Uterus (tissue), 4 donors: Measurements from ENCODE around the gene ACTL6B. TPM values are rescaled to one million over a fixed set of nuclear protein-coding genes. Genes with fewer than 3 reads are reported as not detected.
A peak's percentile ranks its signal among the peaks of the same experiment; 100 is the strongest.

Source experiments
- DNase-seq, 2 donors: peaks; one replicate each; pipeline ENCODE4 v3.0.0-alpha.2; 2019 to 2020
- H3K27ac ChIP-seq, 2 donors: fragments of 200-600 bp; sonication (generic); 1 replicate in 1 of 2; 2 replicates in 1 of 2; pipeline ENCODE4 v1.5.1; 2016 to 2018
- H3K27me3 ChIP-seq, 2 donors: fragments of 200-600 bp; sonication (generic); one replicate each; pipeline ENCODE4 v1.5.1; 2018 to 2019; ENCODE audit warnings: control low read depth in 1 of 2
- H3K36me3 ChIP-seq, 2 donors: fragments of 200-600 bp; sonication (generic); one replicate each; pipeline ENCODE4 v1.5.1; 2019; ENCODE audit warnings: control low read depth in 1 of 2
- H3K4me1 ChIP-seq, 2 donors: fragments of 200-600 bp; sonication (generic); one replicate each; pipeline ENCODE4 v1.5.1; 2018 to 2019; ENCODE audit warnings: control low read depth in 1 of 2
- H3K4me3 ChIP-seq, 2 donors: fragments of 200-600 bp; sonication (generic); 1 replicate in 1 of 2; 2 replicates in 1 of 2; pipeline ENCODE4 v1.5.1; 2018 to 2019; ENCODE audit warnings: mild to moderate bottlenecking in 1 of 2
- H3K9me3 ChIP-seq, 2 donors: fragments of 200-600 bp; sonication (generic); one replicate each; pipeline ENCODE4 v1.5.1; 2019; ENCODE audit warnings: control low read depth in 1 of 2
- CTCF ChIP-seq, 4 experiments: fragments of 200-600 bp in 2 of 4; fragments of 450-650 bp in 2 of 4; sonication (generic) in 2 of 4; IDR thresholded peaks; one replicate each; pipeline ENCODE4 v1.5.1; 2016 to 2019; ENCODE audit warnings: antibody characterized with exemption in 4 of 4, mild to moderate bottlenecking in 2 of 4, moderate library complexity in 1 of 4
- POLR2A ChIP-seq, 2 donors: fragments of 450-650 bp; IDR thresholded peaks; one replicate each; pipeline ENCODE4 v1.6.1; 2016; ENCODE audit warnings: antibody characterized with exemption in 2 of 2, mild to moderate bottlenecking in 1 of 2, moderate library complexity in 1 of 2
- intact Hi-C: fragments of 100-400 bp; cut with DNase I; formaldehyde crosslinking; loops from one replicate; pipeline ENCODE4 v1.15.1; 2023; ENCODE audit warnings: low total_unique reads
- total RNA-seq, 4 donors: library from RNA; depleted of rRNA in 3 of 4; stranded (reverse); fragments of >200 nt in 3 of 4; gene quantifications; one replicate each; pipeline versions ENCODE4 v1.1.0 to v1.2.4, GENCODE V29; 2014 to 2023
- donor health status: DM: yes; HTN: yes; CAD: no.

The ACTL6B gene
- total RNA-seq, 4 donors from 2014 or later = not detected

- Histone ChIP-seq H3K4me1 (peaks cover 12 to 28% of the 10 kb centered on the region in 2 donors), H3K27me3 (no peaks in the 10 kb centered on the region), H3K4me3 (no peak overlapping the region), H3K36me3 (no peaks in the 10 kb centered on the region), H3K9me3 (no peaks in the 10 kb centered on the region), H3K27ac (no peak overlapping the region)
- intact Hi-C loops = loop anchor here (10.0 kb wide), 2 partner anchors 125 to 225 kb away; partner anchors contain the start of gene SPACDR
- no peak for TF ChIP-seq POLR2A (IDR thresholded peaks at IDR 0.05)
- TF ChIP-seq CTCF (IDR thresholded peaks at IDR 0.05) = no peak
- no peak for DNase-seq
These were observed 33.2 kb upstream of the ACTL6B start for GRCh38 chr7:100689230-100690135.

- H3K4me1 ChIP-seq = peaks cover 12 to 28% of the 10 kb centered on the region in 2 donors
These were observed 32.1 kb upstream of the ACTL6B start for GRCh38 chr7:100688326-100688860.

GRCh38 chr7:100687751-100688300 lies 31.6 kb upstream of the ACTL6B start:
- intact Hi-C loops = loop anchor here (10.0 kb wide), 2 partner anchors 123 to 223 kb away; partner anchors contain the start of gene SPACDR
- peaks cover 12 to 28% of the 10 kb centered on the region in 2 donors for H3K4me1 ChIP-seq
- H3K36me3 ChIP-seq = no peaks in the 10 kb centered on the region
- peak overlapping the region; percentile 39 to 45 for H3K27ac ChIP-seq
- H3K9me3 ChIP-seq = no peaks in the 10 kb centered on the region
- peak in 1 of 2 donors; percentile 46 for DNase-seq
- H3K4me3 ChIP-seq = no peak overlapping the region
- no peaks in the 10 kb centered on the region for H3K27me3 ChIP-seq
- TF ChIP-seq CTCF (IDR thresholded peaks at IDR 0.05) = no peak
- TF ChIP-seq POLR2A (IDR thresholded peaks at IDR 0.05) = no peak

More at GRCh38 chr7:100688326-100688860, 32.1 kb upstream of the ACTL6B start:
- no peaks in the 10 kb centered on the region for H3K27me3 ChIP-seq
- H3K9me3 ChIP-seq = no peaks in the 10 kb centered on the region
- no peaks in the 10 kb centered on the region for H3K36me3 ChIP-seq
- H3K4me3 ChIP-seq = no peak overlapping the region
- no peak for DNase-seq
- H3K27ac ChIP-seq = peak overlapping the region; percentile 39 to 45
- intact Hi-C loops = loop anchor here (10.0 kb wide), 2 partner anchors 124 to 224 kb away; partner anchors contain the start of gene SPACDR
- no peak for TF ChIP-seq POLR2A (IDR thresholded peaks at IDR 0.05)
- no peak for TF ChIP-seq CTCF (IDR thresholded peaks at IDR 0.05)

GRCh38 chr7:100687261-100687660 lies 31.0 kb upstream of the ACTL6B start:
- TF ChIP-seq POLR2A (IDR thresholded peaks at IDR 0.05) = no peak
- no peak for TF ChIP-seq CTCF (IDR thresholded peaks at IDR 0.05)

More at GRCh38 chr7:100687261-100687660, 31.0 kb upstream of the ACTL6B start:
- H3K4me1 ChIP-seq = peaks cover 12 to 28% of the 10 kb centered on the region in 2 donors
- no peaks in the 10 kb centered on the region for H3K9me3 ChIP-seq
- peak overlapping the region; percentile 19 to 45 for H3K27ac ChIP-seq
- no peaks in the 10 kb centered on the region for H3K36me3 ChIP-seq
- intact Hi-C loops = loop anchor here (10.0 kb wide), 2 partner anchors 122 to 222 kb away; partner anchors contain the start of gene SPACDR
- no peak for DNase-seq
- no peaks in the 10 kb centered on the region for H3K27me3 ChIP-seq
- no peak overlapping the region for H3K4me3 ChIP-seq
